Renal pelvis (tissue), 3 donors: ENCODE results near the gene RCOR2. TPM values are rescaled to one million over a fixed set of nuclear protein-coding genes. Genes with fewer than 3 reads are reported as not detected.

Experiments
- polyA plus RNA-seq, 3 donors: library from polyadenylated mRNA; unstranded; fragments of 120-200 nt; gene quantifications; one replicate each; pipeline ENCODE4 v1.2.1, GENCODE V29; 2013; ENCODE audit not compliant: insufficient read length in 3 of 3

Gene RCOR2
- polyA plus RNA-seq, 3 donors = 11.4 to 16.8 (median 15.4) TPM

Other genes with a start within 250 kb of the RCOR2 start
- gene ATL3, start 245.8 kb downstream of the RCOR2 start, polyA plus RNA-seq = 10 to 100 TPM; 15.3 to 17.2 (median 15.7) TPM
- 100 to 1,000 TPM; 160 to 173 (median 160) TPM for gene RTN3, start 235.7 kb downstream of the RCOR2 start, polyA plus RNA-seq
- 10 to 100 TPM; 42.9 to 52.7 (median 50.6) TPM for gene ZFTA, start 148.4 kb downstream of the RCOR2 start, polyA plus RNA-seq
- gene SPINDOC, start 103.7 kb downstream of the RCOR2 start, polyA plus RNA-seq = 10 to 100 TPM; 37.7 to 43.1 (median 39.0) TPM
- 10 to 100 TPM; 35.5 to 36.7 (median 35.8) TPM for gene MARK2, start 78.1 kb downstream of the RCOR2 start, polyA plus RNA-seq
- gene NAA40, start 21.8 kb upstream of the RCOR2 start, polyA plus RNA-seq = 10 to 100 TPM; 28.1 to 46.4 (median 42.4) TPM
- gene COX8A, start 57.5 kb upstream of the RCOR2 start, polyA plus RNA-seq = 100 to 1,000 TPM; 264 to 345 (median 336) TPM
- 100 to 1,000 TPM in 2 of 3 donors, 10 to 100 TPM in 1; 95.3 to 113 (median 110) TPM for gene OTUB1, start 69.3 kb upstream of the RCOR2 start, polyA plus RNA-seq
- 1 to 10 TPM; 3.3 to 4.0 (median 3.4) TPM for gene FLRT1, start 118.8 kb upstream of the RCOR2 start, polyA plus RNA-seq
- gene MACROD1, start 248.9 kb upstream of the RCOR2 start, polyA plus RNA-seq = 10 to 100 TPM; 15.2 to 18.9 (median 16.1) TPM